Ovary (tissue), 3 donors: ENCODE results near the gene UQCR11.

Experiments
- CTCF ChIP-seq, 3 donors: fragments of 450-650 bp in 2 of 3; fragments of 200-600 bp in 1 of 3; IDR thresholded peaks; one replicate each; pipeline versions ENCODE4 v1.5.1 to v1.8.0; 2016 to 2022; ENCODE audit warnings: antibody characterized with exemption in 3 of 3, mild to moderate bottlenecking in 1 of 3
- EP300 ChIP-seq: sonication (generic); formaldehyde crosslinking; IDR thresholded peaks from one replicate; pipeline ENCODE4 v1.6.1; 2017; ENCODE audit warnings: antibody characterized with exemption
- POLR2A ChIP-seq: fragments of 450-650 bp; IDR thresholded peaks from one replicate; pipeline ENCODE4 v1.6.1; 2017; ENCODE audit warnings: antibody characterized with exemption, mild to moderate bottlenecking, moderate library complexity
- donor health status: DM: no; HTN: no; CAD: no.

GRCh38 chr19:1568320-1569019, 36.8 kb downstream of the UQCR11 start, which contains the start of gene MEX3D:
- TF ChIP-seq CTCF (IDR thresholded peaks at IDR 0.05) = no peak
- no peak for TF ChIP-seq POLR2A
- TF ChIP-seq EP300 = no peak
